Measurements from ENCODE around the gene LGALS3BP. TPM values are rescaled to one million over a fixed set of nuclear protein-coding genes. Genes with fewer than 3 reads are reported as not detected.

Gene LGALS3BP
- total and polyA plus RNA-seq, 2 of the 8 experiments (the other 6 are each of a cell fraction or from before 2014, with no cell fraction given) = 56.1 to 61.6 TPM

GRCh38 chr17:79023886-79024771 lies 44.4 kb upstream of the LGALS3BP start, which contains the start of gene C1QTNF1:
Gene C1QTNF1, plus strand, starts transcription at chr17:79024169. Its CDS starts 19,800 bp downstream, at chr17:79043969.
- no peak within 1 kb of the TSS for H3K27ac ChIP-seq (ENCODE audit: low read depth, low read length)
- peaks cover 18 to 82% (median 68%) of the 10 kb centered on the region in 4 experiments for H3K27me3 ChIP-seq (replicated peaks in 1 of 4; ENCODE audit: control insufficient read depth in 3 of 4, extremely low read depth in 1 of 4, insufficient read depth in 3 of 4, low read length in 3 of 4)
- no peak within 1 kb of the TSS for H2BK120ac ChIP-seq (replicated peaks; ENCODE audit: low read depth, low read length)
- peak within 1 kb of the TSS; percentile 57 to 70 (median 62) for H3K4me3 ChIP-seq (ENCODE audit: extremely low read depth in 1 of 4, insufficient read depth in 2 of 4, low read depth in 3 of 4, low read length in 4 of 4)
- H3K4ac ChIP-seq (replicated peaks; ENCODE audit: insufficient read length, low read depth, low read length) = no peak within 1 kb of the TSS
- no peaks in the 10 kb centered on the region for H3K79me1 ChIP-seq (ENCODE audit: low read depth, low read length)
- H3K23ac ChIP-seq (ENCODE audit: insufficient read length) = no peak within 1 kb of the TSS
- peaks cover 0 to 2% of the 10 kb centered on the region in 2 experiments for H4K20me1 ChIP-seq (replicated peaks in 1 of 2; ENCODE audit: control insufficient read depth in 1 of 2, insufficient read depth in 2 of 2, low read length in 2 of 2)
- no peaks in the 10 kb centered on the region for H3K9me3 ChIP-seq (ENCODE audit: insufficient read depth in 2 of 2, low read depth in 1 of 2, low read length in 1 of 2)
- no peak within 1 kb of the TSS for H2BK20ac ChIP-seq (ENCODE audit: low read length)
- no peak within 1 kb of the TSS for H2BK12ac ChIP-seq (ENCODE audit: low read depth, low read length)
- DNase-seq (ENCODE audit: low read depth in 1 of 2, low spot score in 2 of 2) (peak in 1 of 2 experiments; percentile 77), FAIRE-seq (no peak)
- no peak within 1 kb of the TSS; a peak in 1 of 7 replicates for H3K9ac ChIP-seq (replicated peaks in 1 of 4; ENCODE audit: extremely low read depth in 1 of 4, low read depth in 3 of 4, low read length in 3 of 4)
- no peak within 1 kb of the TSS for H3K56ac ChIP-seq (replicated peaks; ENCODE audit: insufficient read length, low read depth, low read length)
- no peak within 1 kb of the TSS for H2AK5ac ChIP-seq (ENCODE audit: low read depth, low read length)
- H3K18ac ChIP-seq (ENCODE audit: extremely low read depth, low read length) = peak within 1 kb of the TSS; percentile 48
- peak within 1 kb of the TSS; percentile 68 for H4K8ac ChIP-seq (ENCODE audit: extremely low read depth, insufficient read depth, low read length)
- ChIA-PET CTCF (ENCODE audit: partially characterized antibody) (interaction anchor here (8.0 kb wide), 1 partner anchor 21 kb away, joined by 56 read pairs; no protein-coding TSS in a partner anchor), POLR2A (ENCODE audit: partially characterized antibody) (no interaction called here)
- 4% methylated on average over 59 of the region's 77 CpGs; no CpG with 5 or more reads in 1 of the 2 experiments for WGBS, 2 experiments (ENCODE audit: extremely low coverage in 1 of 2, insufficient coverage in 1 of 2, insufficient read length in 1 of 2, insufficient replicate concordance in 2 of 2, low coverage in 1 of 2, low lambda C conversion rate in 2 of 2, missing lambda C conversion rate in 1 of 2)
- no peaks in the 10 kb centered on the region for H3K36me3 ChIP-seq (ENCODE audit: control insufficient read depth in 2 of 4, insufficient read depth in 4 of 4, low read length in 3 of 4)
- no peak within 1 kb of the TSS for H4K5ac ChIP-seq (ENCODE audit: insufficient read length, low read depth, low read length)
- no peaks in the 10 kb centered on the region for H3K79me2 ChIP-seq (ENCODE audit: control insufficient read depth in 1 of 2, insufficient read depth in 2 of 2, low read length in 2 of 2)
- H2BK5ac ChIP-seq (ENCODE audit: low read depth, low read length) = no peak within 1 kb of the TSS
- H3K4me2 ChIP-seq (ENCODE audit: insufficient read depth in 1 of 2, low read depth in 2 of 2, low read length in 2 of 2) = peak within 1 kb of the TSS; percentile 75 to 85
- H2AFZ ChIP-seq (ENCODE audit: low read length) = peak within 1 kb of the TSS; percentile 35; the same call in 1 of the 2 replicates
- peaks cover 3 to 7% (median 5%) of the 10 kb centered on the region in 4 experiments; a peak in 4 of 7 replicates for H3K4me1 ChIP-seq (replicated peaks in 1 of 4; ENCODE audit: control insufficient read depth in 3 of 4, insufficient read depth in 4 of 4, low read length in 3 of 4)
- peaks cover 9% of the 10 kb centered on the region; the same call in 1 of the 2 replicates for H3K23me2 ChIP-seq (ENCODE audit: low read depth, low read length)
- H4K91ac ChIP-seq (replicated peaks; ENCODE audit: insufficient read length, low read length) = no peak within 1 kb of the TSS
- H2BK15ac ChIP-seq (ENCODE audit: low read length) = no peak within 1 kb of the TSS
- no peak within 1 kb of the TSS for H3K14ac ChIP-seq (ENCODE audit: insufficient read length)
- TF ChIP-seq YY1 (IDR thresholded peaks at IDR 0.05; ENCODE audit: low read depth, low read length) (no peak), ZNF274 (IDR thresholded peaks at IDR 0.05; ENCODE audit: borderline replicate concordance, extremely low read depth, low read length) (no peak), SAP30 (IDR thresholded peaks at IDR 0.05; ENCODE audit: insufficient read depth, insufficient replicate concordance, low read length) (no peak), TAF7 (optimal IDR thresholded peaks at IDR 0.05; ENCODE audit: borderline replicate concordance, low read depth, low read length) (peak; percentile 30), TBP (IDR thresholded peaks at IDR 0.05; ENCODE audit: low read depth, low read length) (no peak), BRCA1 (IDR thresholded peaks at IDR 0.05; ENCODE audit: low read depth, low read length) (no peak), HDAC2 (IDR thresholded peaks at IDR 0.05; ENCODE audit: borderline replicate concordance in 1 of 2, low read depth in 2 of 2, low read length in 2 of 2) (no peak), RAD21 (IDR thresholded peaks at IDR 0.05 in 1 of 2, conservative IDR thresholded peaks at IDR 0.05 in 1 of 2; ENCODE audit: low read depth in 2 of 2, low read length in 2 of 2) (no peak; a peak in 2 of 4 replicates)

All from H1 (cell line).